ENCODE measurements around the gene POLD2.
"Not testable (repeated sequence)": the region's sequence is repeated elsewhere in the genome, so short reads cannot be mapped to it uniquely, and the experiment has no call there.

POLD2 gene

DNA sequence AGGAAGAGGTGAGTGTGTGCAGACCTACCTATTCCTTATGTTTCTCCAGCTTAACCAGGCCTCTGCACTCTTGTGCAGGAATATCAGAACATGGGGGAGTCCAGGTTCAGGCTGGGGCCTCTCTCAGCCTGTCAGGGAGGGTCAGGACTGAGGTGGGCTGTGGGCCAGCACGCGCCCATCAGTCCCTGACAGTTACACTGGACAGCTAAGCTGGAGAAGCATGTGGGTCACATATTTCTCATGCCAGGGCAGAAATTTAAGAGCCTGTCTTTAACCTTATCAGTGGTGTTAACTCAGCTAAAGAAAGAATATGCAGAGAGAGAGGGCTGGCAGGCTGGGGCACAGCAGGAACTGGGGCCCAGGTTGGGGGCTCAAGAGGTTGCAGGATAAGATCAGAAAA is 8.7 kb upstream of the POLD2 start:
- TF ChIP-seq, protein P1, sequence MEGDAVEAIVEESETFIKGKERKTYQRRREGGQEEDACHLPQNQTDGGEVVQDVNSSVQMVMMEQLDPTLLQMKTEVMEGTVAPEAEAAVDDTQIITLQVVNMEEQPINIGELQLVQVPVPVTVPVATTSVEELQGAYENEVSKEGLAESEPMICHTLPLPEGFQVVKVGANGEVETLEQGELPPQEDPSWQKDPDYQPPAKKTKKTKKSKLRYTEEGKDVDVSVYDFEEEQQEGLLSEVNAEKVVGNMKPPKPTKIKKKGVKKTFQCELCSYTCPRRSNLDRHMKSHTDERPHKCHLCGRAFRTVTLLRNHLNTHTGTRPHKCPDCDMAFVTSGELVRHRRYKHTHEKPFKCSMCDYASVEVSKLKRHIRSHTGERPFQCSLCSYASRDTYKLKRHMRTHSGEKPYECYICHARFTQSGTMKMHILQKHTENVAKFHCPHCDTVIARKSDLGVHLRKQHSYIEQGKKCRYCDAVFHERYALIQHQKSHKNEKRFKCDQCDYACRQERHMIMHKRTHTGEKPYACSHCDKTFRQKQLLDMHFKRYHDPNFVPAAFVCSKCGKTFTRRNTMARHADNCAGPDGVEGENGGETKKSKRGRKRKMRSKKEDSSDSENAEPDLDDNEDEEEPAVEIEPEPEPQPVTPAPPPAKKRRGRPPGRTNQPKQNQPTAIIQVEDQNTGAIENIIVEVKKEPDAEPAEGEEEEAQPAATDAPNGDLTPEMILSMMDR (IDR thresholded peaks at IDR 0.05; ENCODE audit: extremely low read depth, missing control alignments), result no peak
- no peak for DNase-seq (ENCODE audit: low spot score)

DNA sequence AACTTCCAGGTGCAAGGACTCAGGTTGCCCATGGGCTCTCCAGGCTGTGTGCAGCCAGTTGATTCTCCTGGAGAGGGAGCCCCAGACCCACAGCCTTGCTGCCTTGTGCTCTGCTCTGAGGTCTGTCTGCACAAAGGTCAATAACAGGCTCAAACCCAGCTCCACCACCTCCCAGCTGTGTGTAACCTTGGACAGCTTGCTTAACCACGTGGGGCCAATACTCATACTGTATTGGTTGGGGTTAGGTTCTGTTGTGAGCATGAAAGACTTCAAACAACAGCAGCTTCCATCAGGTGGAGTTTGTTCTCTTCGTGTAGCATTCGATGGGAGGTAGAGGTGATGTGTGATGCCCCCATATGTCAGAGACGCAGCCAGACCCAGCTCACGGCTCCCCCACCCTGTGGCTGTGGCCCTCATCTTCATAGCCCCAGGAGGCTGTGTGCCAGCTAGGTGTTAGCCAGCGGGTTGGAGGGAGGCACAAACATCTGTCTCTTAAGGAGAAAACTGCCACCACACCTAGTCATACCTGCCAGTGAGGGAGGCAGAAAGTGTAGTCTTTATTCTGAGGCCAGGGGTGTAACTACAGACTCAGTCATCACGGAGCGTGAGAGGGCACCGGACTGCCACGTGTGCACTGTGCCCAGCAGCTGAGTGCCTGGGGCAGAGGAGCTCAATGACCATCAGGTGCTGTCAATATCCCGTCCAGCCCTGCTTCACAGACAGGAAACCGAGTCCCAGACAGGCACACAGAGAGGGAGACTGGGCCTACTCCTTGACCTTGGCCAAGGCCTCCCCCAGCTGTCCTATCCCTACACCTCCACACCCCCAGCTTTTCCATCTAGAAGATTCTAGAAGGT is 8.1 kb upstream of the POLD2 start:
- no peak for DNase-seq (ENCODE audit: low spot score)
- TF ChIP-seq, protein P1 (IDR thresholded peaks at IDR 0.05; ENCODE audit: extremely low read depth, missing control alignments), result peak; percentile 6

DNA sequence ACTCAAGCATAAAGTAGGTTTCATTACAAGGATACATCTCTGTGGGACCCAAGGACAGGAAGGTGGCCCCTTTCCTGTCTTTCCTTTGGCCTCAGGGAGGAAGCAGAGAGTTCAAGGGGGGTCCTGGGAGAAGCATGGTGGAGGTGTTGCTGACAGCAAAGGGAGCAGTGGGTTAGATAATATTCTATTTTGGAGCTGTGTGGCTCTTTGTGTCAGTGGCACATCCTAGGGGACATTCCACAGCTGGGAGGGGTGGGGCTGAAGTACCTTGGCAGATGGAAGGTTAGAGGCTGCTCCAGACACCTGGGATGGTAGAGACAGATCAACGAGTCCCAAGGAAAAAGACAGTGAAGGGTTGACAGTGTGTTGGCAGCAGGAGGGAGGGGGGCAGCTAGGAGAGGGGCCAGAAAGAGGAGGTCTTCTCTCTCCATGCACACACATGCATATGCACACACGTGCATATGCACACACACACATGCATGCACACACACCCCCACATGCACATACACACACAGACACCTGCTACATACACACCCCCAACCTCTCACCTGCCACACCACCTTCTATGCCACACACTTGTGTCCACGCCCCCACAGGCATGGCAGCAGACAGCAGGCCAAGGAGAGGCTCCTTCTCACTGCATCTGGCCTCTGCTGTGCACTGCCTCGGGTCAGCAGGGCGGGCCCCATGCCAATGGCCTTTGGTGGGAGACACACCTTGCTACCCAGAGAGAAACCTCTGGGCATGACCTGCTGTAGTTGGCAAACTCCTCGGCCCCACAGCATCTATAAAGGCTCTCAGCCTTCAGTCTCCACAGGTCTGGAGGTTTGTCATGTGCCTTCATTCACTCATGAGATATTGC is 5.6 kb upstream of the POLD2 start:
- DNase-seq (ENCODE audit: low spot score), result no peak
- TF ChIP-seq, protein P1 (IDR thresholded peaks at IDR 0.05; ENCODE audit: extremely low read depth, missing control alignments), result no peak

DNA sequence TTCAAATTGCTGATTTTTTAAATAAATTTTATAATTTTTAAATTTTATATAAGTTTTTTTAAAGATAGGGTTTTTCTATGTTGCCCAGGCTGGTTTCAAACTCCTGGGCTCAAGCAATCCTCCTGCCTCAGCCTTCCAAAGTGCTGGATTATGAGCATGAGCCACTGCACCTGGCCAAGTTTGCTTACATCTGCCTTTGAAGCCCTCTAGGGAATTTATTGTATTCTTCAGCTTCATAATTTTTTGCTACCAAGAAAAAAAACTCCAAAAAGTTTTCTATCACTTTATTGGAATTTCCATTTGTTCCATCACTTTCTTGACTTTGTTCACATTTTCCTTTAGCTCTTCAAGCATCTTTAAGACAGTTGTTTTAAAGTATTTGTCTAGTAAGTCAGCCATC is 3.8 kb upstream of the POLD2 start:
- no peak for DNase-seq (ENCODE audit: low spot score)
- TF ChIP-seq, protein P1 (IDR thresholded peaks at IDR 0.05; ENCODE audit: extremely low read depth, missing control alignments), result no peak

DNA sequence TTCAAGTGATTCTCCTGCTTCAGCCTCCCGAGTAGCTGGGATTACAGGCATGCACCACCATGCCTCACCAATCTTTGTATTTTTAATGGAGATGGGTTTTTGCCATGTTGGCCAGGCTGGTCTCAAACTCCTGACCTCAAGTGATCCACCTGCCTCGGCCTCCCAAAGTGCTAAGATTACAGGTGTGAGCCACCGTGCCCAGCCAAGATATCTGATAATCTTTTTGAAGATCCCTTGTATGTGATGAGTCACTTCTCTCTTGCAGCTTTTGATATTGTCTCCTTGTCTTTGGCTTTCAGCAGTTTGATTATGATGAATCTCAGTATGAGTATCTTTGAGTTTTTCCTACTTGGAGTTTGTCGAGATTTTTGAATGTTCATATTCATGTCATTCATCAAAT is 3.2 kb upstream of the POLD2 start:
- not testable (repeated sequence) for DNase-seq (ENCODE audit: low spot score)

DNA sequence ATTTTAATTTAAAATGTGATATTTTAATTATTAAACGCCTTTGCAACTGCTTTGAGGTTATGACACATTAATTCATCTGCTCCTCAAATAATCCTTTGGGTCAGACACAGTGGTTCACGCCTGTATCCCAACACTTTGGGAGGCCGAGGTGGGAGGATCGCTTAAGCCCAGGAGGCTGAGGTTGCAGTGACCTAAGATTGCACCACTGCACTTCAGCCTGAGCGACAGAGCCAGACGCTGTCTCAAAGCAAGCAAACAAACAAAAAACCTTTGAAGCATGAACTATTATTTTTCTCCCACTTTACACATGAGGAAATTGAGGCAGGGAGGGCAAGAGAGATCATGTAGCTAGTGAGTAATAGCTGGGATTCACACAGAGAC is 1.5 kb upstream of the POLD2 start:
- DNase-seq (ENCODE audit: low spot score), result no peak
- TF ChIP-seq, protein P1 (IDR thresholded peaks at IDR 0.05; ENCODE audit: extremely low read depth, missing control alignments), result no peak

DNA sequence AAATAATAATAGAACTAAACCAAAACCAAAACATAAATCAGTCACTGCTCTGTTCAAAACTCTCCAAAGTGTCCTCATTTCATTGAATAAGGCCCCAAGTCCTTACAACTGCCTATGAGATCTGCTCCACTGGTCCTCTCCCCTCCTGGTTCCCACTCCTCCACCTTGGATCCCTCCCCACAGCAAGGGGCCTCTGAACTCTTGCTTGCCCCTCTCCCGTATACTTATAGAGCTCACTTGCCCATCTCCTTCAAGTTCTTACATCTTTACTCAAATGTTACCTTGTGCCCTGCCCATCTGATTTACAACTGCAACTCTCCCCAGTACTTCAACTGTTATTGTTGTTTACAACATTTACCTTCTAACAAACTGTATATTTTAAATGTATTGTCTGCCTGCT is 819 bp downstream of the POLD2 start:
- no peak for DNase-seq (ENCODE audit: low spot score)
- TF ChIP-seq, protein P1 (IDR thresholded peaks at IDR 0.05; ENCODE audit: extremely low read depth, missing control alignments), result no peak

Data from GM20000 (cell line).